ENCODE measurements around the gene MAK. TPM values are rescaled to one million over a fixed set of nuclear protein-coding genes. Genes with fewer than 3 reads are reported as not detected.

The MAK gene
- total and polyA plus RNA-seq, 4 donors, result 1.0 to 4.6 (median 2.7) TPM

GRCh38 chr6:10730254-10730653 lies 108.1 kb downstream of the MAK start:
- H3K36me3 ChIP-seq (ENCODE audit: control insufficient read depth in 4 of 4, insufficient read depth in 4 of 4, low read length in 4 of 4), result peaks cover 8 to 35% (median 25%) of the 10 kb centered on the region in 4 donors

GRCh38 chr6:10725716-10726115 lies 112.6 kb downstream of the MAK start:
- no peak for TF ChIP-seq CTCF (IDR thresholded peaks at IDR 0.05; ENCODE audit: control extremely low read depth, extremely low read depth)
- WGBS, 2 donors, result 88 to 93% methylated on average over 9 of the region's 9 CpGs
- peaks cover 0 to 24% (median 17%) of the 10 kb centered on the region in 4 donors for H3K36me3 ChIP-seq (ENCODE audit: control insufficient read depth in 4 of 4, insufficient read depth in 4 of 4, low read length in 4 of 4)

More at GRCh38 chr6:10730254-10730653, 108.1 kb downstream of the MAK start:
- 63 to 82% methylated on average over 3 of the region's 3 CpGs for WGBS, 2 donors
- Histone ChIP-seq H3K9ac (ENCODE audit: insufficient read depth in 1 of 2, low read length in 2 of 2) (no peak overlapping the region), H3K27ac (ENCODE audit: low read depth in 1 of 2, low read length in 1 of 2) (no peak overlapping the region), H3K9me3 (ENCODE audit: control insufficient read depth in 4 of 4, insufficient read depth in 3 of 4, low read length in 3 of 4) (no peaks in the 10 kb centered on the region), H3K27me3 (ENCODE audit: control insufficient read depth in 3 of 3, insufficient read depth in 3 of 3, low read length in 2 of 3) (no peaks in the 10 kb centered on the region), H3K4me3 (no peak overlapping the region), H3K4me1 (ENCODE audit: control insufficient read depth in 5 of 5, insufficient read depth in 5 of 5, low read length in 5 of 5) (no peaks in the 10 kb centered on the region)
- DNase-seq (no peak), ATAC-seq (ENCODE audit: insufficient read depth, low FRiP score) (no peak)
- no peak for TF ChIP-seq CTCF (IDR thresholded peaks at IDR 0.05; ENCODE audit: control extremely low read depth, extremely low read depth)

GRCh38 chr6:10725044-10725443 lies 113.3 kb downstream of the MAK start:
- WGBS, 2 donors, result 79 to 86% methylated on average over 6 of the region's 6 CpGs
- H3K27me3 ChIP-seq (ENCODE audit: control insufficient read depth in 3 of 3, insufficient read depth in 3 of 3, low read length in 2 of 3), result no peaks in the 10 kb centered on the region
- no peak overlapping the region for H3K9ac ChIP-seq (ENCODE audit: insufficient read depth in 1 of 2, low read length in 2 of 2)
- no peak for DNase-seq
- no peak for ATAC-seq (ENCODE audit: insufficient read depth, low FRiP score)
- H3K4me1 ChIP-seq (ENCODE audit: control insufficient read depth in 5 of 5, insufficient read depth in 5 of 5, low read length in 5 of 5), result peaks cover 4 to 25% (median 8%) of the 10 kb centered on the region in 5 donors
- no peak overlapping the region for H3K27ac ChIP-seq (ENCODE audit: low read depth in 1 of 2, low read length in 1 of 2)
- peaks cover 0 to 22% (median 16%) of the 10 kb centered on the region in 4 donors for H3K36me3 ChIP-seq (ENCODE audit: control insufficient read depth in 4 of 4, insufficient read depth in 4 of 4, low read length in 4 of 4)
- H3K9me3 ChIP-seq (ENCODE audit: control insufficient read depth in 4 of 4, insufficient read depth in 3 of 4, low read length in 3 of 4), result no peaks in the 10 kb centered on the region
- H3K4me3 ChIP-seq, result no peak overlapping the region
- TF ChIP-seq CTCF (IDR thresholded peaks at IDR 0.05; ENCODE audit: control extremely low read depth, extremely low read depth), result no peak

More at GRCh38 chr6:10725716-10726115, 112.6 kb downstream of the MAK start:
- Histone ChIP-seq H3K9ac (ENCODE audit: insufficient read depth in 1 of 2, low read length in 2 of 2) (no peak overlapping the region), H3K27ac (ENCODE audit: low read depth in 1 of 2, low read length in 1 of 2) (no peak overlapping the region), H3K27me3 (ENCODE audit: control insufficient read depth in 3 of 3, insufficient read depth in 3 of 3, low read length in 2 of 3) (no peaks in the 10 kb centered on the region), H3K4me1 (ENCODE audit: control insufficient read depth in 5 of 5, insufficient read depth in 5 of 5, low read length in 5 of 5) (peaks cover 4 to 25% (median 7%) of the 10 kb centered on the region in 5 donors), H3K9me3 (ENCODE audit: control insufficient read depth in 4 of 4, insufficient read depth in 3 of 4, low read length in 3 of 4) (no peaks in the 10 kb centered on the region), H3K4me3 (no peak overlapping the region)
- ATAC-seq (ENCODE audit: insufficient read depth, low FRiP score) (no peak), DNase-seq (no peak)

GRCh38 chr6:10723567-10723881 lies 114.8 kb downstream of the MAK start:
- H3K4me3 ChIP-seq, result peak overlapping the region; percentile 66
- ATAC-seq (ENCODE audit: insufficient read depth, low FRiP score) (no peak), DNase-seq (no peak)
- no peaks in the 10 kb centered on the region for H3K27me3 ChIP-seq (ENCODE audit: control insufficient read depth in 3 of 3, insufficient read depth in 3 of 3, low read length in 2 of 3)
- TF ChIP-seq CTCF (IDR thresholded peaks at IDR 0.05; ENCODE audit: control extremely low read depth, extremely low read depth), result no peak
- peak overlapping the region in 1 of 2 donors; percentile 91 for H3K9ac ChIP-seq (ENCODE audit: insufficient read depth in 1 of 2, low read length in 2 of 2)
- H3K36me3 ChIP-seq (ENCODE audit: control insufficient read depth in 4 of 4, insufficient read depth in 4 of 4, low read length in 4 of 4), result peaks cover 0 to 20% (median 16%) of the 10 kb centered on the region in 4 donors
- no peaks in the 10 kb centered on the region for H3K9me3 ChIP-seq (ENCODE audit: control insufficient read depth in 4 of 4, insufficient read depth in 3 of 4, low read length in 3 of 4)
- H3K4me1 ChIP-seq (ENCODE audit: control insufficient read depth in 5 of 5, insufficient read depth in 5 of 5, low read length in 5 of 5), result peaks cover 4 to 25% (median 8%) of the 10 kb centered on the region in 5 donors
- 28 to 45% methylated on average over 7 of the region's 7 CpGs for WGBS, 2 donors
- H3K27ac ChIP-seq (ENCODE audit: low read depth in 1 of 2, low read length in 1 of 2), result peak overlapping the region; percentile 91 to 92
